Measurements from ENCODE around the gene PRPF40A.

PRPF40A gene

DNA sequence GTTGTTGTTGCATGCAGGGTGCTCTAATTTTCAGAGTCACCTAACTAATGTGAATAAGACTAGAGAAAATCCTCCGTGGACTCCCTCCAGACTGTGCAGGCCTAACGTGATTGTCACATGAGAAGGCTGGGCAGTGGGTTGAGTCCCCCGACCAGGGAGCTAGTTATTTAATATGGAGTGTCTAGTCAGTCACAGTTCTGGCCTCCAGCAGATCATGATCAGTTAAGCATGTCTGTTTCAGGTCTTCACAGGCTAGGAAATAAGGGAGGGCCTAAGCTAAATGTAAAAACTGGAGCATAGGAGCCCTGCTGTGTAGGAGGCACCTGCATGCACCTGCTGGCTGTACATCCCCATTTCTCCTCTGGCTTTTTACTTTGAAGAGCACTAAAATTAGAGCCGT, 86.8 kb downstream of the PRPF40A start:
- no peak for TF ChIP-seq CTCF (conservative IDR thresholded peaks at IDR 0.05; ENCODE audit: low read depth)
- CTCF ChIA-PET, result no interaction called here
- DNase-seq (ENCODE audit: low spot score), result no peak
- no peak overlapping the region for H3K27ac ChIP-seq
- POLR2A ChIA-PET (ENCODE audit: low non-redundant PET), result no interaction called here

DNA sequence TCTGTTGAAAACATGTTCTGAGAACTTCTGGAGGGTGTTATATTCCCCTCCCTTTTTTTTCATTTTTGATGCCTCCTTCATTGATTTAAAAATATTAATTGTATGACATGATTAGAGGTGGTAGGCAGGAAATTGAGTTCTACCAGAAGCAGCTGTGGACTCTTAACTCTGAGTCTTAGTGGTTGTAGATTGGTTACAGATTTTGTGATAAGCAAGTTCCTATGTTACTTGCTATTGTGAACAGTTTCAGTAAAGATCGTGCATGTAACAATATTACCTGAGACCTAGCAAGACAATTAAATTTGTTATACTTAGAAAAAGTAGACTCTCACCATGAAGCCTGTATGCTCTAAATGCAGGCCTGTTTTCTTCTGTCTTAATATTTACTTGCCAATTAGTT, 88.1 kb downstream of the PRPF40A start:
- no peak for DNase-seq (ENCODE audit: low spot score)
- no peak for TF ChIP-seq CTCF (conservative IDR thresholded peaks at IDR 0.05; ENCODE audit: low read depth)
- POLR2A ChIA-PET (ENCODE audit: low non-redundant PET), result interaction anchor here (0.6 kb wide), 1 partner anchor 292 kb away, joined by 3 read pairs; no protein-coding TSS in a partner anchor
- H3K27ac ChIP-seq, result no peak overlapping the region
- CTCF ChIA-PET, result interaction anchor here (0.6 to 1.0 kb wide), 3 partner anchors 26 to 480 kb away, joined by 3 to 7 read pairs (median 4); no protein-coding TSS in a partner anchor

DNA sequence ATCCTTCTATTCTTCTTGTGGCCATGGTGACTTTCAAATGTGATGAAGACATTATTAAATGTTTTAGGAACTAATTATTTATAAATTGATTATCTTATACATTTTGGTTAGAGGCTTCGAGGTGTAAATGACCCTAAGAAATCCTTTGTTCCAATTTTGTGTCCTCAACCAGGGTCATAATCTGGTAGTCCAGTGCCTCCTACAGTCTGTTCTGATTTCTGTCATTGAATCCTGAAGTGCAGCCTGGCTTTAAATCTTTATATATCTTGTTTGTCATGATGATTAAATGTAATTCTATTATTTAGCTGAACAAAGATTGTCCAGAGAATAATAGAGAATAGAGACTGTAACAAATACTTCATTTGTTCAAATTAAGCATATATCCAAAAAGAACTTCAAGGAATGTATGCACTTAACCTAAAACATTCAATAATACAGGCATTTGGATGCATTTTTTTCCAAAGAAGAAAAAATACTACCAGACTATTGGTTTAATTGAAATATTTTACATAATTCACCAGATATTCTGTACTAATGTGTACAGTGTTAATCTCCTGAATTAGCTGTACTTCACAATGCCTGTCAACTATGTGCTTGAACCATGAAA, 89.8 kb downstream of the PRPF40A start:
- no peak for DNase-seq (ENCODE audit: low spot score)
- peak; percentile 41 for TF ChIP-seq CTCF (conservative IDR thresholded peaks at IDR 0.05; ENCODE audit: low read depth)
- CTCF ChIA-PET, result interaction anchor here (0.5 kb wide), 1 partner anchor 482 kb away, joined by 4 read pairs; no protein-coding TSS in a partner anchor
- H3K27ac ChIP-seq, result no peak overlapping the region
- POLR2A ChIA-PET (ENCODE audit: low non-redundant PET), result no interaction called here

GRCh38 chr2:152626911-152627339, 90.3 kb downstream of the PRPF40A start:
- ChIA-PET CTCF (no interaction called here), POLR2A (ENCODE audit: low non-redundant PET) (no interaction called here)
- H3K27ac ChIP-seq, result no peak overlapping the region
- TF ChIP-seq CTCF (conservative IDR thresholded peaks at IDR 0.05; ENCODE audit: low read depth), result no peak
- no peak for DNase-seq (ENCODE audit: low spot score)

DNA sequence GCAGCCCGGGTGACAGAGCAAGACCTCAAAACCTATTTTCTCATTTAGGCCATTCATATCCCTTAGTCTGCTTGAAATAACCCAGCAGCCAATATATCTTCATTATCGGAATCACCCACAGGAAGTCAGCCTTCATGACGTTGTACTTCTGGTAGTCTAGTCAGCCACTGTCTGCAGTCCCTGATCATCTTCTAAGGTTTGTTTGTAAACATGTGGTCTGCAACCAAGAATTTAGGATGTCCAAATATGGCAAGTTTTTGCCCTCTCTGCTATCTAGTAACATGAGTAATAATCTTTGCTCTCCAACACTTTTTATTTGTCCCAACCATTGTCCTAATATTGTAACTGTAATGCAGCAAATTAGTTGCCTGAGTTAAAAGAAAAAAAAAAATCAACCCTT, 92.5 kb downstream of the PRPF40A start:
- no peak for DNase-seq (ENCODE audit: low spot score)
- no peak overlapping the region for H3K27ac ChIP-seq
- POLR2A ChIA-PET (ENCODE audit: low non-redundant PET), result no interaction called here
- no peak for TF ChIP-seq CTCF (conservative IDR thresholded peaks at IDR 0.05; ENCODE audit: low read depth)
- CTCF ChIA-PET, result interaction anchor here (0.6 kb wide), 1 partner anchor 8 kb away, joined by 3 read pairs; no protein-coding TSS in a partner anchor

- ChIA-PET POLR2A (ENCODE audit: low non-redundant PET) (no interaction called here), CTCF (no interaction called here)
- no peak for TF ChIP-seq CTCF (conservative IDR thresholded peaks at IDR 0.05; ENCODE audit: low read depth)
- no peak overlapping the region for H3K27ac ChIP-seq
- DNase-seq (ENCODE audit: low spot score), result no peak
Measured at GRCh38 chr2:152623775-152624174, 93.5 kb downstream of the PRPF40A start.
